Measurements from ENCODE around the gene PRKCE. TPM values are rescaled to one million over a fixed set of nuclear protein-coding genes. Genes with fewer than 3 reads are reported as not detected.

PRKCE gene
- total and polyA plus RNA-seq, 2 donors (not counting 3 experiments of a cell fraction or from before 2014, with no cell fraction given), result 27.9 to 33.9 TPM

GRCh38 chr2:46145840-46146239 lies 494.4 kb downstream of the PRKCE start:
- POLR2A ChIA-PET, result no interaction called here
- H3K4me2 ChIP-seq (ENCODE audit: insufficient read depth, low read length), result no peak overlapping the region
- BruUV-seq (replicated peaks), result no TSS peak
- H4K20me1 ChIP-seq (replicated peaks; ENCODE audit: control insufficient read depth, extremely low read depth, insufficient read depth, low read length), result no peaks in the 10 kb centered on the region
- H3K79me2 ChIP-seq (ENCODE audit: control insufficient read depth, insufficient read depth, low read length), result no peaks in the 10 kb centered on the region
- H3K4me3 ChIP-seq (replicated peaks in 1 of 3; ENCODE audit: insufficient read depth in 1 of 3, low read depth in 1 of 3, low read length in 3 of 3), result no peak overlapping the region
- no peaks in the 10 kb centered on the region for H3K27me3 ChIP-seq (ENCODE audit: control insufficient read depth in 2 of 2, insufficient read depth in 2 of 2, low read length in 2 of 2)
- no peak overlapping the region for H3K27ac ChIP-seq (ENCODE audit: insufficient read depth, low read depth, low read length)
- dilution Hi-C loops (cut with MboI; ENCODE audit: extremely low pct_ligation_motif_present, low sequenced_read_pairs), result no loop called here
- TF ChIP-seq GATA2 (IDR thresholded peaks at IDR 0.05; ENCODE audit: insufficient read depth, insufficient read length, low read depth, low read length) (no peak), MYC (IDR thresholded peaks at IDR 0.05; ENCODE audit: low read depth, low read length) (no peak), MAX (IDR thresholded peaks at IDR 0.05; ENCODE audit: insufficient read depth, insufficient read length) (no peak), POLR2A (IDR thresholded peaks at IDR 0.05; ENCODE audit: low read depth, low read length) (no peak), EZH2 (IDR thresholded peaks at IDR 0.05; ENCODE audit: borderline replicate concordance, low read depth, low read length, severe bottlenecking) (no peak), POLR2AphosphoS5 (IDR thresholded peaks at IDR 0.05; ENCODE audit: insufficient read depth, low read depth, low read length) (no peak), FOS (IDR thresholded peaks at IDR 0.05; ENCODE audit: borderline replicate concordance, insufficient read depth, low read length) (no peak), JUN (IDR thresholded peaks at IDR 0.05; ENCODE audit: borderline replicate concordance, insufficient read depth, insufficient read length, low read depth) (no peak)
- TF ChIP-seq, protein P1, sequence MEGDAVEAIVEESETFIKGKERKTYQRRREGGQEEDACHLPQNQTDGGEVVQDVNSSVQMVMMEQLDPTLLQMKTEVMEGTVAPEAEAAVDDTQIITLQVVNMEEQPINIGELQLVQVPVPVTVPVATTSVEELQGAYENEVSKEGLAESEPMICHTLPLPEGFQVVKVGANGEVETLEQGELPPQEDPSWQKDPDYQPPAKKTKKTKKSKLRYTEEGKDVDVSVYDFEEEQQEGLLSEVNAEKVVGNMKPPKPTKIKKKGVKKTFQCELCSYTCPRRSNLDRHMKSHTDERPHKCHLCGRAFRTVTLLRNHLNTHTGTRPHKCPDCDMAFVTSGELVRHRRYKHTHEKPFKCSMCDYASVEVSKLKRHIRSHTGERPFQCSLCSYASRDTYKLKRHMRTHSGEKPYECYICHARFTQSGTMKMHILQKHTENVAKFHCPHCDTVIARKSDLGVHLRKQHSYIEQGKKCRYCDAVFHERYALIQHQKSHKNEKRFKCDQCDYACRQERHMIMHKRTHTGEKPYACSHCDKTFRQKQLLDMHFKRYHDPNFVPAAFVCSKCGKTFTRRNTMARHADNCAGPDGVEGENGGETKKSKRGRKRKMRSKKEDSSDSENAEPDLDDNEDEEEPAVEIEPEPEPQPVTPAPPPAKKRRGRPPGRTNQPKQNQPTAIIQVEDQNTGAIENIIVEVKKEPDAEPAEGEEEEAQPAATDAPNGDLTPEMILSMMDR (IDR thresholded peaks at IDR 0.05; ENCODE audit: extremely low read depth in 1 of 2, insufficient read depth in 1 of 2, low read depth in 1 of 2, low read length in 2 of 2), result no peak
- H3K36me3 ChIP-seq (ENCODE audit: control insufficient read depth in 2 of 2, extremely low read depth in 1 of 2, insufficient read depth in 2 of 2, low read length in 2 of 2), result peaks cover 3 to 9% of the 10 kb centered on the region in 2 experiments
- intact Hi-C loops (cut with micrococcal nuclease), result no loop called here
- FAIRE-seq (no peak), DNase-seq (ENCODE audit: low read depth, low spot score) (no peak)
- H2AFZ ChIP-seq (ENCODE audit: low read depth, low read length), result no peak overlapping the region
- H3K4me1 ChIP-seq (ENCODE audit: control insufficient read depth, extremely low read depth, insufficient read depth, low read length), result peaks cover 13% of the 10 kb centered on the region
- no peaks in the 10 kb centered on the region for H3K9me3 ChIP-seq (replicated peaks; ENCODE audit: control insufficient read depth, insufficient read depth, low read length)
- no peak overlapping the region for H3K9ac ChIP-seq (replicated peaks; ENCODE audit: extremely low read depth, insufficient read depth, low read length)
- no peaks in the 10 kb centered on the region for H3K9me1 ChIP-seq (replicated peaks; ENCODE audit: control insufficient read depth, extremely low read depth, insufficient read depth, low read length)
- CTCF ChIA-PET, result no interaction called here
